GM12875 (cell line): ENCODE data around the gene LMBR1.

ENCODE experiments used
- H3K4me3 ChIP-seq: one replicate; pipeline ENCODE4 v1.5.1; 2011; ENCODE audit warnings: low read depth, low read length, control low read depth
- TF ChIP-seq, protein P1 (sequence below): IDR thresholded peaks from 2 replicates; pipeline ENCODE4 v1.5.1; 2011; ENCODE audit warnings: low read depth, mild to moderate bottlenecking, control low read depth, inconsistent platforms, low read length, moderate library complexity, borderline replicate concordance; ENCODE audit not compliant: insufficient read depth

The LMBR1 gene

DNA sequence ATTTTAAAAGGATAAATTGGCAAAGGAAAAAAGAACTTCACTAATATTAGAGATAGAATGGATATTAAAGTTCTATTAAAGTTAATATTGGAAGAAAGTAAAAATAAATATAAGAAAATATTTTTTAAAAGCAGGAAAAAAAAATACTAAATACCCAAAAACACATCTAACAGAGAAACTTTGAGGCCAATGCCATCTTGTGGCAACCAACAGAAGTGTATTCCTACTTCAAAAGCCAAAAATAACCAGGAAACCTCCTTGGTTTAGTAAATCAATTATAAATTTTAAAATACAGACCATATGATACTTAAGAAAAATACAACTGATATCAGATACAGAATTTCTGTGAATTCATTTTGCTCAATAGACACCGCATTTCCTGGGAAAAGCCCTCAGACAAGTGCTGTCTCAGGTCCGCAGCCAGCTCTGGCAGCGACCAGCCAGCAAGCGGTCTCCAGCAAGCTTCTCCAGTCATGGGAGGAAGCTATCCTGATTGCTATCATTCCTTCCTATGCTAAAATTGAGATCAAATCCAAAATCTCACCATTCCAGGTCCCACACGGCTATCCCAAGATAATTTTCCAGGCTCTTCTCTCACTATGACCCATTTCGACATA is 65.3 kb downstream of the LMBR1 start:
- no peak overlapping the region for H3K4me3 ChIP-seq
- TF ChIP-seq, protein P1, sequence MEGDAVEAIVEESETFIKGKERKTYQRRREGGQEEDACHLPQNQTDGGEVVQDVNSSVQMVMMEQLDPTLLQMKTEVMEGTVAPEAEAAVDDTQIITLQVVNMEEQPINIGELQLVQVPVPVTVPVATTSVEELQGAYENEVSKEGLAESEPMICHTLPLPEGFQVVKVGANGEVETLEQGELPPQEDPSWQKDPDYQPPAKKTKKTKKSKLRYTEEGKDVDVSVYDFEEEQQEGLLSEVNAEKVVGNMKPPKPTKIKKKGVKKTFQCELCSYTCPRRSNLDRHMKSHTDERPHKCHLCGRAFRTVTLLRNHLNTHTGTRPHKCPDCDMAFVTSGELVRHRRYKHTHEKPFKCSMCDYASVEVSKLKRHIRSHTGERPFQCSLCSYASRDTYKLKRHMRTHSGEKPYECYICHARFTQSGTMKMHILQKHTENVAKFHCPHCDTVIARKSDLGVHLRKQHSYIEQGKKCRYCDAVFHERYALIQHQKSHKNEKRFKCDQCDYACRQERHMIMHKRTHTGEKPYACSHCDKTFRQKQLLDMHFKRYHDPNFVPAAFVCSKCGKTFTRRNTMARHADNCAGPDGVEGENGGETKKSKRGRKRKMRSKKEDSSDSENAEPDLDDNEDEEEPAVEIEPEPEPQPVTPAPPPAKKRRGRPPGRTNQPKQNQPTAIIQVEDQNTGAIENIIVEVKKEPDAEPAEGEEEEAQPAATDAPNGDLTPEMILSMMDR, result peak; percentile 16; the same call in 1 of the 2 replicates

DNA sequence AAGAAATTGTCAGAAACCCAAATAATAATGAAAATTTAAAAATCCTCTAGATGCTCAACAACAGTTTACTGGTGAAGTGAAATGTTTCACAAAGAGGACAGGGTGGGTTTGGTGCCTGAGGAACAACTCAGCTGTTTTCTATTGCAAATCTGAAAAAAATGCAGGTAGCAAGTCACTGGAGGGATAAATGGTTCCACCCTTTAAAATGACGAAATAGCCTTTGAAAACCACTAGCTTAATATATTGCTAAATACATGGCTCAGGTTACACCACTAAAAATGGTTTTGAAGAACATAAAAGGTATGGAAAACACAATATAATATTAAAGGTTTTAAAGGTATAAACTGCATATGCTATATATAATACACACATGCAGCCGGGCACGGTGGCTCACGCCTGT is 69.5 kb downstream of the LMBR1 start:
- H3K4me3 ChIP-seq, result no peak overlapping the region
- TF ChIP-seq, protein P1, result no peak

- TF ChIP-seq, protein P1, result peak; percentile 39; the same call in 1 of the 2 replicates
- no peak overlapping the region for H3K4me3 ChIP-seq
Measured at GRCh38 chr7:156820445-156821063, 72.4 kb downstream of the LMBR1 start.

DNA sequence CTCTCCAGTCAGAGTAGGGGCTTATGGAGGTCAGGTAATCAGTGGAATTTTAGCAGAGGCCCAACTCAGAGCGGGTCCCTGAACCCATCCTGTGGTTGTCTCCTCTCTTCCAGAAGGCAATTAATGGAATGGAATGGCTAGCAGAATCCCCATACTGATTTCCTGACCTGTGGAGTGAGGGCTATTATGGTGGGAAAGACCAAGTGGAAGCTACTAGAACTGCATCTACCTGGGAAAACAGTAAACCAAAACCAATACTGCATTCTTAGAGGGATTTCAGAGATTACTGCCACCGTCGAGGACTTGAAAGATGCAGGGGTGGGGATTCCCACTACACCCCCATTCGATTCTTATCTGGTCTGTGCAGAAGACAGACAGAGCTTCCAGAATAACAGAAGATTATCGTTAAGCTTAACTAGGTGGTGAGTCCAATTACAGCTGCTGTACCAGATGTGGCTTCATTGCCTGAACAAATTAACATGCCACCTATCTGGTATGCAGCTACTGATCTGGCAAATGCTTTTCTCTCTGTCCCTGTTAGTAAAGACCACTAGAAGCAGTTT is 73.2 kb downstream of the LMBR1 start:
- no peak overlapping the region for H3K4me3 ChIP-seq
- TF ChIP-seq, protein P1, result no peak

GRCh38 chr7:156818133-156818532 is 74.8 kb downstream of the LMBR1 start:
- TF ChIP-seq, protein P1, result no peak

DNA sequence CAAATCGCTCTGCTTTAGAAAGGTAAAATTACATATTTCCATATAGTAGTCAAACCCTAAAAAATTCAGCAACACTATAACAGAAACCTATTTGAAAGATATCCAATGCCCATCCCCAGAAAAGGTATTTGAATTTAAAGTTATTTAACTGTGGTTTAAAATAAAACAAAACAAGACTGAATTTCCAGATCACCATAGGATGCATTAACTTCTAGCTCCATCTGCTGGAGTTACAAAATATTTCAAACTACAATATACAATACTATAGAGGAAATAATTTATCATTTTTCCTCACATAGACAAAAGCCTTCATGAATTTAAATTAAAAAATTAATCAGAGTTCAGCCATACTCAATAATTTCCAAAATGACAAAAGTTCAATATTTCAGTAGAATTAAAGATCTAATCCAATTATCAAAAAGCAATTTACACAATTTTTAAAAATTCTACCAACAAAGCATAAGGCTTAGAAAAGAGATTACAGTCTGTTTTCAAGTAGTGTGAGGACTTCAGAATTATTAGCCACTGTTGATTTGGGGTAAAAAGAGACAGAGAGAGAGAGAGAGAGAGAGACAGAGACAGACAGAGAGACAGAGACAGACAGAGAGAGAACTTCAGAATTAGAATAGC is 75.9 kb downstream of the LMBR1 start:
- no peak overlapping the region for H3K4me3 ChIP-seq
- TF ChIP-seq, protein P1, result no peak

More at GRCh38 chr7:156818133-156818532, 74.8 kb downstream of the LMBR1 start:
- H3K4me3 ChIP-seq, result no peak overlapping the region
